ENCODE measurements around the gene EDEM2. TPM values are rescaled to one million over a fixed set of nuclear protein-coding genes. Genes with fewer than 3 reads are reported as not detected.
A peak's percentile ranks its signal among the peaks of the same experiment; 100 is the strongest.
"Not testable (repeated sequence)": the region's sequence is repeated elsewhere in the genome, so short reads cannot be mapped to it uniquely, and the experiment has no call there.

The EDEM2 gene
- polyA plus RNA-seq, 4 donors = 16.1 to 18.7 (median 17.2) TPM

DNA sequence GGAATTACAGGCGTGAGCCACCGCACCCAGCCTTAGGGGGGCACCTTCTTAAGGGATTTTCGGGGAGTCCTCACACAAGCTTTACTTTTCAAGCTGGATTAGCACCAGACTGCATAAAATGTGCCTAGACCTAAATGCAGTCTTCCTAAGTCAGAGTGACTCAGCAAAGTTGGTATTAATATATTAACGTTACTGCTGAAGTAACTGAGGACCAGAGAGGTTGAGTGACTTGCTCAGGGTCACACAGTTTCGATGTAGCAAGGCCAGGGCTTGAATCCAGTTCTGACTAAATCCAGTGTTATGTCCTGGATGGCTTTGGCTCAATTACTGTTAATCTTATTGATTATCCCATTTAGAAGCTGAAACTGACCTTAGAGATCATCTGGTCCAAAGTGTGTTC, 13.4 kb downstream of the EDEM2 start:
- DNase-seq (ENCODE audit: low read depth in 4 of 4, low spot score in 3 of 4) = no peak

- no peak for DNase-seq (ENCODE audit: low read depth in 4 of 4, low spot score in 3 of 4)
Observed at GRCh38 chr20:35133031-35133430, 14.1 kb downstream of the EDEM2 start.

GRCh38 chr20:35131934-35132333, 15.2 kb downstream of the EDEM2 start:
- no peak for DNase-seq (ENCODE audit: low read depth in 4 of 4, low spot score in 3 of 4)

GRCh38 chr20:35129647-35130069, 17.5 kb downstream of the EDEM2 start:
- DNase-seq (ENCODE audit: low read depth in 4 of 4, low spot score in 3 of 4) = no peak

GRCh38 chr20:35125753-35126152, 21.4 kb downstream of the EDEM2 start:
- DNase-seq (ENCODE audit: low read depth in 4 of 4, low spot score in 3 of 4) = no peak

GRCh38 chr20:35122756-35123405, 24.3 kb downstream of the EDEM2 start:
- DNase-seq (ENCODE audit: low read depth in 4 of 4, low spot score in 3 of 4) = no peak

- no peak for DNase-seq (ENCODE audit: low read depth in 4 of 4, low spot score in 3 of 4)
Observed at GRCh38 chr20:35121186-35121585, 25.9 kb downstream of the EDEM2 start.

GRCh38 chr20:35120012-35120701, 27.0 kb downstream of the EDEM2 start:
- DNase-seq (ENCODE audit: low read depth in 4 of 4, low spot score in 3 of 4) = no peak

DNA sequence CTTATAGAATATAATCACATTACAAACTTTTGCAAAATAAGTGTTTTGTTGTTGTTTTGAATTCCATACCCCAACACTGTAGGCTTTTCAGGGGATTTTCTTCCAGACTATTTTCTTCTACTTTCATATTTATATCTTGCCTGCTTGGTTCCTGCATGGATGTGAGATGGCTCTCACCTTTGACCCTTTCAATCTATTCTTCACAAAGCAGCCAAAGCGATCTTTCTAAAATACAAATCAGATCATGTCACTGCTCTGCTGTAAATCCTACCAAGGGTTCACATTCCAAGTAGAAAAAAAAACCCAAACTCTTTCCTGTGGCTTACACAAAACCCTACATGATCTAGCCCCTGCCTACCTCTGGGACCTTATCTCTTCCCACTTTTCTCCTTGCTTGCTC, 29.5 kb downstream of the EDEM2 start:
- DNase-seq (ENCODE audit: low read depth in 4 of 4, low spot score in 3 of 4) = no peak

DNA sequence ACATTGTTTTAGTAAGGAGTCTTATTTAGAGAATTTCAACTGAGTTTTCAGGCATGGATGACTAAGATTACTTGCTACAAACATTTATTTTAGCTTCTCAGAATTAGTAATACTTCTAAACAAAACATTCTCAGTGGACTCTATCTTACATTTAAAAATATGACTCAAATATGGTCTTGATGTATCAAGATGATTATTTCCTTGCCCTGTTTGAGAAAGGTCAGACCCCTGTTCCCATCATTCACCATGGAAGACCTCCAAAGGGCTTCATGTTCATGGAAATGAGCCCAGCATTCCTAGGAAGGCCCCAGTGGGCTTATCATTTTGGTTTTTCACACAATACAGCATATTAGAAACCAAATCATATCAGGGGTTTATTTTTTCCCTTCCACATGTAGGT, 29.9 kb downstream of the EDEM2 start:
- DNase-seq (ENCODE audit: low read depth in 4 of 4, low spot score in 3 of 4) = no peak

- no peak for DNase-seq (ENCODE audit: low read depth in 4 of 4, low spot score in 3 of 4)
Observed at GRCh38 chr20:35116258-35116657, 30.9 kb downstream of the EDEM2 start.

GRCh38 chr20:35115606-35116005, 31.5 kb downstream of the EDEM2 start:
- DNase-seq (ENCODE audit: low read depth in 4 of 4, low spot score in 3 of 4) = no peak

GRCh38 chr20:35112276-35112675, 34.9 kb downstream of the EDEM2 start:
- not testable (repeated sequence) for DNase-seq (ENCODE audit: low read depth in 4 of 4, low spot score in 3 of 4)

DNA sequence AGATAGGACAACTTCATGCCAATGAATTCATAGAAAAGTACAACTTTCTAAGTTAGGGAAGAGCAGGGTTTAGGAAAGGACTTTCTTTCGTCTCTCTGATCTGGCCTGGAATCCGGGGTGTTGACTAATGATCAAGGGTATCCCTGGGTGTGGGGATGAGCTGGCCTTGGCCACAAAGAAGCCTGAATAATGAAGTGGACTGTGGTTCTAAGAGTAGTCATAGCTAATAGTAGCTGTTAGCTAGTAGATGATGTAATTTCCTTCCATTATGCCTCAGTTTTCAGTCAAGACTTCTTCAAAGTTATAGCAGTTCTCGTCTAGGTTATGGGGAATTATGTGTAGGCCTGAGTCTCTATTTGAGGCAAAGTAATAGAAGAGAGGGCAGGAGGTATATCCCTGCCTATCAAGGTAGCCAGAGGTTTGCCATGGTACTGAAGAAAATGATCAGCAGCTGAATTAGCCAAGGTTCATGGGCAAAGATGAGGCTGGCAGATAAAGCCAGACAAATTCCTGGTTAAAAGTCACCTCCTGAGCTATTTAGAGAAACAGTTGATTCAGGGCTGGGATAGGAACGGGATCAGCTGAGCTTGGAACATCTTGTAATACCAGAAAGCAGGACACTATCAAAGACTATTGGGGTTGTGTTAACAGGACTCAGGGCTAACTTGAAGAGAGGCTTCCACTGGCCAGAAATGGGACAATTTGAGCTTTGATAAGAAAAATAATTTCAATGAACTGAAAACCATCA, 35.8 kb downstream of the EDEM2 start:
- no peak for DNase-seq (ENCODE audit: low read depth in 4 of 4, low spot score in 3 of 4)

DNA sequence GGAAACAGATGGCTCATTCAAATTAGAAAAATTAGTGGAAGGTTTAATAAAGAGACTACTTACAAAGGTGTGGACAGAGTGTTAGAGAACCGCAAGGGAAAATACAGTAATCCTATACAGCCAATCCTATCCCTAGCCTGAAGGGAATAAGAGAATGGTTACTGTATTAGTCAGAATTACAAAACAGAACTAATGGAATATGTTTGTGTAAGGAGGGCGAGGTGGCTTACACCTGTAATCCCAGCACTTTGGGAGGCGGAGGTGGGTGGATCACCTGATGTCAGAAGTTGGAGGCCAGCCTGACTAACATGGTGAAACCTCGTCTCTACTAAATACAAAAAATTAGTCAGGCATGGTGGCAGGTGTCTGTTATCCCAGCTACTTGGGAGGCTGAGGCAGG, 38.2 kb downstream of the EDEM2 start:
- DNase-seq (ENCODE audit: low read depth in 4 of 4, low spot score in 3 of 4) = no peak

GRCh38 chr20:35106827-35107380, 40.2 kb downstream of the EDEM2 start:
- no peak for DNase-seq (ENCODE audit: low read depth in 4 of 4, low spot score in 3 of 4)

DNA sequence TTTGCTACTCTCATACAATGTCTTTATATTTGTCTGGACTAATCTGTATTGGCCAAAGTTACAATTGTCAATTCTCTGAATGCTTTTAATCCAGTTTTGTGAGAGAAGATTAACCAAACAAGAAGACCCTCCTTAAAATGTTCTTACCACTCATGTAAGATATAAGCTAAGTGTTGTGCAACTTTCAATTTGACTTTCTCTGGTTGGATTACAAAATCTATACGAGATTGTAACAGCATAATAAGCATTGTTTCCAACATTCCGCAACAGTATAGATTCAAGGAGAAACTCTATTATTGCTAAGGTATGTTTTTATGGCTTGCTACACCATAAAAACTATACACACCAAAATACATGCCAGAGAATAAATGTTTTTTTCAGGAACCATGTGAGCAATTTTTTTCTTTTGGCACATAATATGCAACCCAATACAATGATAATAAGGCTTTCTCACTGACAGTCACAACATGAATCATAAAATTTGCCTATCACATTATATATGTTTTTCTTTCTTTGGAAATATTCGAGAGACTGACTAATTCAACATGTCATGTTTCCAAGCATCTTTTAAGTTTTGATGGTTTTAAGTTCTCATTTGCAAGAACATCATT, 42.3 kb downstream of the EDEM2 start:
- DNase-seq (ENCODE audit: low read depth in 4 of 4, low spot score in 3 of 4) = no peak

GRCh38 chr20:35101620-35102019, 45.5 kb downstream of the EDEM2 start:
- DNase-seq (ENCODE audit: low read depth in 4 of 4, low spot score in 3 of 4) = no peak

GRCh38 chr20:35093267-35093884, 53.8 kb downstream of the EDEM2 start:
- no peak for DNase-seq (ENCODE audit: low read depth in 4 of 4, low spot score in 3 of 4)

GRCh38 chr20:35092524-35093266, 54.4 kb downstream of the EDEM2 start, which contains the start of gene TRPC4AP:
Gene TRPC4AP, minus strand, starts transcription at chr20:35092807. Its CDS starts 26 bp downstream, at chr20:35092781.
- peak; percentile 83 to 95 (median 88) for DNase-seq (ENCODE audit: low read depth in 4 of 4, low spot score in 3 of 4)
